GM12874 (cell line): ENCODE results near the gene INTS15.

Experiments
- CTCF ChIP-seq: IDR thresholded peaks from 2 replicates; pipeline ENCODE4 v1.5.1; 2011; ENCODE audit warnings: low read depth, mild to moderate bottlenecking, control low read depth, low read length, moderate library complexity; ENCODE audit not compliant: insufficient read depth

Gene INTS15

DNA sequence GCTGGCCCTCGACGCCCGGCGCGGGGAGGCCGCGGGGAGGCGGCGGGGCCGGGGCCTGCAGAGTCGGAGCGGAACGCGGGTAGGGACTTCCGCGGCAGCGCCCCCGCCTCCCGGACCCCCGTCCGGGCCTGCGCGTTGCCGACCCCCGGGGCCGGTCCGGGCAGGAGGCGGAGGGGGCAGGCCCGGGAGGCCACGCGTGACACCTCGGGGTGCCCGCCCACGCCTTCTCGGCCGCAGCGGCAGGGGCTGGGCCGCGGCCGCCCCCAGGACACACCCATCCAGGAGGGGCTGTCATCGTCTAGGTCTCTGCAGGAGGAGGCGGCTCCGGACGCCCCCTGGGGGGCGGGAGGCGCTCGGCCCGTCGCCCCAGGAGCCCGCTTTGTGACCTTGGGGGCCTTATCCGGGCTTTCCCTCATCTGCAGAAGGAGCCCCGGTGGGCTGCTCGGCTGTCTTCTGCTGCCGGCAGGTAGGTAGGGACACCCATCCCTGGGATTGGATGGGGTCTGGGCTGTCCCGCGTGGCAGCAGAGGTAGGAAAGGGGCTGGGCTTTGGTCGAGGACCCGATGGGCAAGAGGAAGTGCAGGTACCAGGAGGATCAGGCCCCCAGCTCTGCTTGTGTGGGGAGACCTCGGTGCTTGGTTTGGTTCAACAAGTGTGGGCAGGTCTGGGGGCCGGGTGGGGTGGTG is 47.9 kb downstream of the INTS15 start:
- TF ChIP-seq CTCF = peak; percentile 72

GRCh38 chr7:6639032-6639431 is 49.2 kb downstream of the INTS15 start:
- TF ChIP-seq CTCF = no peak

GRCh38 chr7:6639627-6640026 is 49.8 kb downstream of the INTS15 start:
- no peak for TF ChIP-seq CTCF

DNA sequence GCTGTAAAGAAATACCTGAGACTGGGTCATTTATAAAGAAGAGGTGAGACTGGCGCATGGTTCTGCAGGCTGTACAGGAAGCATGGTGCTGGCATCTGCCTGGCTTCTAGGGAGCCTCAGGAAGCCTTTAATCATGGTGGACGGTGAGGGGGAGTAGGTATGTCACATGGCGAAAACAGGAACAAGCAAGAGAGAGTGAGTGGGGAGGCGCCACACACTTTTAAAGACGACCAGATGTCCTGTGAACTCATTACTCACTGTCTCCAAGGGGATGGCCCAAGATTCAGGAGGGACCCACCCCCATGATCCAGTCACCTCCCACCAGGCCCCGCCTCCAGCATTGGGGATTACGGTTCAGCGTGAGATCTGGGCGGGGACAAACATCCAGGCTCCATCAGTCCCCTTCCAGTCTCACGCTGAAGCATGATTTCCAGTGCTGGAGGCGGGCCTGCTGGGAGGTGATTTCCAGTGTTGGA is 50.5 kb downstream of the INTS15 start:
- no peak for TF ChIP-seq CTCF

- TF ChIP-seq CTCF = no peak
Measured at GRCh38 chr7:6641305-6642035, 51.6 kb downstream of the INTS15 start.

DNA sequence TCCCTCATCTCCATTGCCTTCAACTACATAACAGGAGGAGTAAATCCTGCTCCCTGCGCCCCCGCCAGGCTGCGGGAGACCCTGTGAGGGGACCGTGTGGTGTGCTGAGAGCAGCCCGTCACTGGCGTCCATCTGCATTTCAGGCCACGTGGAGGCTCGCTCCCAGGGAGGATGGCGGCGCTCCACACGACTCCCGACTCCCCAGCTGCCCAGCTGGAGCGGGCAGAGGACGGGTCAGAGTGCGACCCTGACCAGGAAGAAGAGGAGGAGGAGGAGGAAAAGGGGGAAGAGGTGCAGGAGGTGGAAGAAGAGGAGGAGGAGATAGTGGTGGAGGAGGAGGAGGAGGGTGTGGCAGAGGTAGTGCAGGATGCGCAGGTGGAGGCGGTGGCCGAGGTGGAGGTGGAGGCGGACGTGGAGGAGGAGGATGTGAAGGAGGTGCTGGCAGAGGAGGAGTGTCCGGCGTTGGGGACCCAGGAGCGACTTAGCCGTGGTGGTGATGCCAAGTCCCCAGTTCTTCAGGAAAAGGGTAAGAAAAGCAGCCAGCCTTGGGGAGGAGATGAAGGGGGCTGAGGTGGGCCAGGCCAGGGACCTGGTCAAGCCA is 52.5 kb downstream of the INTS15 start:
- TF ChIP-seq CTCF = no peak

GRCh38 chr7:6642861-6643640 is 53.2 kb downstream of the INTS15 start:
- TF ChIP-seq CTCF = no peak
